ENCODE measurements around the gene KANSL1. TPM values are rescaled to one million over a fixed set of nuclear protein-coding genes. Genes with fewer than 3 reads are reported as not detected.

Gene KANSL1
- total RNA-seq, 3 donors from 2014 or later, result 59.5 to 142 (median 111) TPM

- Histone ChIP-seq H3K4me3 (no peak overlapping the region), H3K4me1 (peaks cover 0 to 5% of the 10 kb centered on the region in 2 donors), H3K36me3 (no peaks in the 10 kb centered on the region), H3K9me3 (no peaks in the 10 kb centered on the region), H3K27ac (no peak overlapping the region), H3K27me3 (no peaks in the 10 kb centered on the region)
- DNase-seq (ENCODE audit: low spot score in 2 of 2), result no peak
- intact Hi-C loops (cut with DNase I; ENCODE audit: low total_unique reads), result no loop called here
- no peak for TF ChIP-seq POLR2A (IDR thresholded peaks at IDR 0.05)
- TF ChIP-seq CTCF (IDR thresholded peaks at IDR 0.05), result no peak
- TF ChIP-seq POLR2AphosphoS5 (IDR thresholded peaks at IDR 0.05), result no peak
These were observed 57.2 kb downstream of the KANSL1 start for GRCh38 chr17:46135879-46136563.

- no peaks in the 10 kb centered on the region for H3K9me3 ChIP-seq
- peaks cover 0 to 5% of the 10 kb centered on the region in 2 donors for H3K4me1 ChIP-seq
- no peak for TF ChIP-seq POLR2AphosphoS5 (IDR thresholded peaks at IDR 0.05)
- TF ChIP-seq CTCF (IDR thresholded peaks at IDR 0.05), result no peak
- TF ChIP-seq POLR2A (IDR thresholded peaks at IDR 0.05), result no peak
- no peak for DNase-seq (ENCODE audit: low spot score in 2 of 2)
- intact Hi-C loops (cut with DNase I; ENCODE audit: low total_unique reads), result no loop called here
- no peaks in the 10 kb centered on the region for H3K36me3 ChIP-seq
- H3K4me3 ChIP-seq, result no peak overlapping the region
- H3K27me3 ChIP-seq, result no peaks in the 10 kb centered on the region
- no peak overlapping the region for H3K27ac ChIP-seq
These were observed 58.0 kb downstream of the KANSL1 start for GRCh38 chr17:46135126-46135812.

- no peak for DNase-seq (ENCODE audit: low spot score in 2 of 2)
- intact Hi-C loops (cut with DNase I; ENCODE audit: low total_unique reads), result no loop called here
- Histone ChIP-seq H3K36me3 (no peaks in the 10 kb centered on the region), H3K4me3 (no peak overlapping the region), H3K9me3 (no peaks in the 10 kb centered on the region), H3K27me3 (no peaks in the 10 kb centered on the region), H3K27ac (no peak overlapping the region), H3K4me1 (no peaks in the 10 kb centered on the region)
- TF ChIP-seq POLR2A (IDR thresholded peaks at IDR 0.05) (no peak), POLR2AphosphoS5 (IDR thresholded peaks at IDR 0.05) (no peak), CTCF (IDR thresholded peaks at IDR 0.05) (no peak)
These were observed 63.9 kb downstream of the KANSL1 start for GRCh38 chr17:46129302-46129701.

DNA sequence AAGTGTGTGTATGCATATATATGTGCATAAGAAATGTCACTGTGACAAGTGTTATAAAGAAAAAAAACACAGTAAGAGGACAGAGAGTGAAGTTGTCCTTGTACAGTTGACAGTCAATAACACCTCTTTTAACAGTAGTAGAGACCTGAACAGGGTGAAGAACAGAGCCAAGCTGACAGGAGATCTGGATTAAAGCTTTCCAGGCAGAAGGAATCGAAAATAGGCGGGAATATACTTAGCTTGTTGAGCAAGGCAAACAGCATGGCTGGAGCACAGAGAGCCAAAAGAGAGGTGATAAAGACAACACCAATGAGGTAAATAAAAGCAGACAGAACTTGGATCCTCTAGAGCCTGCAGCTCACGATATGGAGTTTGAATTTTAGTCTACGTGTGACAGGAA, 64.8 kb downstream of the KANSL1 start:
- TF ChIP-seq POLR2A (IDR thresholded peaks at IDR 0.05) (no peak), POLR2AphosphoS5 (IDR thresholded peaks at IDR 0.05) (no peak), CTCF (IDR thresholded peaks at IDR 0.05) (no peak)
- no peaks in the 10 kb centered on the region for H3K4me1 ChIP-seq
- intact Hi-C loops (cut with DNase I; ENCODE audit: low total_unique reads), result no loop called here
- H3K9me3 ChIP-seq, result no peaks in the 10 kb centered on the region
- H3K36me3 ChIP-seq, result no peaks in the 10 kb centered on the region
- no peak for DNase-seq (ENCODE audit: low spot score in 2 of 2)
- H3K4me3 ChIP-seq, result no peak overlapping the region
- H3K27me3 ChIP-seq, result no peaks in the 10 kb centered on the region
- no peak overlapping the region for H3K27ac ChIP-seq

DNA sequence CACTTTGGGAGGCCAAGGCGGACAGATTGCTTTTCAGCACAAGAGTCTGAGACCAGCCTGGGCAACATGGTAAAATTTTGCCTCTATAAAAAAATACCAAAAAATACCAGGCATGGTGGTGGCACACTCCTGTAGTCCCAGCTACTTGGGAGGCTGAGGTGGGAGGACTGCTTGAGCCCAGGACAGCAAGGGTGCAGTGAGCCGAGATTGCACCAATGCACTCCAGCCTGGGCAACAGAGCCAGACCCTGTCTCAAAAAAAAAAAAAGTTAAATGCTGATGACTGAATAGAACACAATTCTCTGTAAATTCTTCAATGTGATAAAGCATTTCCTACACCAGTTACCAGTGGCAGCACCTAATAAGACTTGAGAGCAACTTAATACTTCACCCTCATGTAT, 65.7 kb downstream of the KANSL1 start:
- H3K27ac ChIP-seq, result no peak overlapping the region
- no peak overlapping the region for H3K4me3 ChIP-seq
- H3K27me3 ChIP-seq, result no peaks in the 10 kb centered on the region
- H3K9me3 ChIP-seq, result no peaks in the 10 kb centered on the region
- no peak for DNase-seq (ENCODE audit: low spot score in 2 of 2)
- TF ChIP-seq POLR2AphosphoS5 (IDR thresholded peaks at IDR 0.05) (no peak), CTCF (IDR thresholded peaks at IDR 0.05) (no peak), POLR2A (IDR thresholded peaks at IDR 0.05) (no peak)
- H3K36me3 ChIP-seq, result no peaks in the 10 kb centered on the region
- intact Hi-C loops (cut with DNase I; ENCODE audit: low total_unique reads), result no loop called here
- no peaks in the 10 kb centered on the region for H3K4me1 ChIP-seq
